GM18505 (cell line): ENCODE results near the gene CEP126.

Source experiments
- ATAC-seq: cut with Tn5 transposase; IDR thresholded peaks from one replicate; pipeline ENCODE4 v1.9.1; 2021; ENCODE audit not compliant: unreplicated experiment
- POLR2A ChIP-seq: IDR thresholded peaks from 4 replicates; pipeline ENCODE4 v1.6.1; 2011; ENCODE audit warnings: borderline replicate concordance; ENCODE audit not compliant: insufficient read depth, insufficient read length; ENCODE audit errors: extremely low read depth

Gene CEP126

GRCh38 chr11:102012946-102013345 lies 98.1 kb downstream of the CEP126 start:
- TF ChIP-seq POLR2A, result no peak
- no peak for ATAC-seq

- ATAC-seq, result no peak
- no peak for TF ChIP-seq POLR2A
Observed at GRCh38 chr11:102014756-102015155, 99.9 kb downstream of the CEP126 start.

- no peak for TF ChIP-seq POLR2A
- ATAC-seq, result no peak
Observed at GRCh38 chr11:102017026-102017425, 102.2 kb downstream of the CEP126 start.

- TF ChIP-seq POLR2A, result no peak
- no peak for ATAC-seq
Observed at GRCh38 chr11:102026217-102026616, 111.4 kb downstream of the CEP126 start.

- no peak for ATAC-seq
- TF ChIP-seq POLR2A, result no peak
Observed at GRCh38 chr11:102026959-102027358, 112.1 kb downstream of the CEP126 start.

GRCh38 chr11:102036757-102037156 lies 121.9 kb downstream of the CEP126 start:
- TF ChIP-seq POLR2A, result no peak
- no peak for ATAC-seq

GRCh38 chr11:102046841-102047240 lies 132.0 kb downstream of the CEP126 start:
- no peak for TF ChIP-seq POLR2A
- ATAC-seq, result no peak

GRCh38 chr11:102047305-102047924 lies 132.6 kb downstream of the CEP126 start, which contains the start of gene CFAP300:
Gene CFAP300 (plus strand): TSS chr11:102047437. CDS start chr11:102047471, 34 bp downstream.
- peak; percentile 73 for ATAC-seq
- TF ChIP-seq POLR2A, result no peak
